Measurements from ENCODE around the gene SORBS2. TPM values are rescaled to one million over a fixed set of nuclear protein-coding genes. Genes with fewer than 3 reads are reported as not detected.

Gene SORBS2
- total and polyA plus RNA-seq, 5 donors, result 181 to 776 (median 613) TPM

- Histone ChIP-seq H3K4me3 (ENCODE audit: low read length) (no peak overlapping the region), H3K4me1 (ENCODE audit: control insufficient read depth, insufficient read depth, low read length) (peaks cover 16% of the 10 kb centered on the region), H3K27ac (ENCODE audit: low read length) (peak overlapping the region; percentile 92), H3K27me3 (ENCODE audit: control insufficient read depth, insufficient read depth) (no peaks in the 10 kb centered on the region), H3K9me3 (ENCODE audit: control insufficient read depth, low read length) (no peaks in the 10 kb centered on the region)
- 71% methylated on average over 6 of the region's 6 CpGs for WGBS
- ATAC-seq (no peak), DNase-seq (no peak)
- intact Hi-C loops (cut with DNase I), result no loop called here
Observed at GRCh38 chr4:185835814-185836213, 23.8 kb upstream of the SORBS2 start.

- Histone ChIP-seq H3K27ac (ENCODE audit: low read length) (peak overlapping the region; percentile 92), H3K9me3 (ENCODE audit: control insufficient read depth, low read length) (no peaks in the 10 kb centered on the region), H3K4me1 (ENCODE audit: control insufficient read depth, insufficient read depth, low read length) (peaks cover 16% of the 10 kb centered on the region), H3K4me3 (ENCODE audit: low read length) (no peak overlapping the region), H3K27me3 (ENCODE audit: control insufficient read depth, insufficient read depth) (no peaks in the 10 kb centered on the region)
- 89% methylated on average over 4 of the region's 4 CpGs for WGBS
- intact Hi-C loops (cut with DNase I), result no loop called here
- DNase-seq (no peak), ATAC-seq (no peak)
Observed at GRCh38 chr4:185835336-185835735, 23.3 kb upstream of the SORBS2 start.

- intact Hi-C loops (cut with DNase I), result no loop called here
- Histone ChIP-seq H3K27me3 (ENCODE audit: control insufficient read depth, insufficient read depth) (no peaks in the 10 kb centered on the region), H3K9me3 (ENCODE audit: control insufficient read depth, low read length) (no peaks in the 10 kb centered on the region), H3K4me3 (ENCODE audit: low read length) (no peak overlapping the region), H3K27ac (ENCODE audit: low read length) (peak overlapping the region; percentile 69), H3K4me1 (ENCODE audit: control insufficient read depth, insufficient read depth, low read length) (peaks cover 14% of the 10 kb centered on the region)
- DNase-seq, result no peak
- ATAC-seq, result no peak
- WGBS, result 88% methylated on average over 6 of the region's 6 CpGs
Observed at GRCh38 chr4:185834778-185835177, 22.8 kb upstream of the SORBS2 start.

GRCh38 chr4:185834088-185834487, 22.1 kb upstream of the SORBS2 start:
- intact Hi-C loops (cut with DNase I), result no loop called here
- H3K27ac ChIP-seq (ENCODE audit: low read length), result peak overlapping the region; percentile 75
- H3K4me1 ChIP-seq (ENCODE audit: control insufficient read depth, insufficient read depth, low read length), result peaks cover 12% of the 10 kb centered on the region
- H3K9me3 ChIP-seq (ENCODE audit: control insufficient read depth, low read length), result no peaks in the 10 kb centered on the region
- no peak overlapping the region for H3K4me3 ChIP-seq (ENCODE audit: low read length)
- WGBS, result 81% methylated on average over 4 of the region's 4 CpGs
- ATAC-seq (no peak), DNase-seq (no peak)
- no peaks in the 10 kb centered on the region for H3K27me3 ChIP-seq (ENCODE audit: control insufficient read depth, insufficient read depth)

GRCh38 chr4:185833055-185833598, 21.1 kb upstream of the SORBS2 start:
- no peak for DNase-seq
- H3K27me3 ChIP-seq (ENCODE audit: control insufficient read depth, insufficient read depth), result no peaks in the 10 kb centered on the region
- H3K27ac ChIP-seq (ENCODE audit: low read length), result peak overlapping the region; percentile 36
- no peaks in the 10 kb centered on the region for H3K9me3 ChIP-seq (ENCODE audit: control insufficient read depth, low read length)
- H3K4me3 ChIP-seq (ENCODE audit: low read length), result no peak overlapping the region
- peak; percentile 66 to 67 for ATAC-seq
- peaks cover 3% of the 10 kb centered on the region for H3K4me1 ChIP-seq (ENCODE audit: control insufficient read depth, insufficient read depth, low read length)
- intact Hi-C loops (cut with DNase I), result no loop called here

GRCh38 chr4:185831125-185831815, 19.3 kb upstream of the SORBS2 start:
- H3K27ac ChIP-seq (ENCODE audit: low read length), result peak overlapping the region; percentile 81
- ATAC-seq (peak in 1 of 2 donors; percentile 43), DNase-seq (no peak)
- no peaks in the 10 kb centered on the region for H3K9me3 ChIP-seq (ENCODE audit: control insufficient read depth, low read length)
- intact Hi-C loops (cut with DNase I), result no loop called here
- no peaks in the 10 kb centered on the region for H3K27me3 ChIP-seq (ENCODE audit: control insufficient read depth, insufficient read depth)
- peaks cover 2% of the 10 kb centered on the region for H3K4me1 ChIP-seq (ENCODE audit: control insufficient read depth, insufficient read depth, low read length)
- H3K4me3 ChIP-seq (ENCODE audit: low read length), result no peak overlapping the region
- WGBS, result 73% methylated on average over 5 of the region's 5 CpGs

- Histone ChIP-seq H3K4me3 (ENCODE audit: low read length) (no peak overlapping the region), H3K9me3 (ENCODE audit: control insufficient read depth, low read length) (no peaks in the 10 kb centered on the region), H3K4me1 (ENCODE audit: control insufficient read depth, insufficient read depth, low read length) (peaks cover 2% of the 10 kb centered on the region), H3K27me3 (ENCODE audit: control insufficient read depth, insufficient read depth) (no peaks in the 10 kb centered on the region), H3K27ac (ENCODE audit: low read length) (no peak overlapping the region)
- WGBS, result 67% methylated on average over 4 of the region's 4 CpGs
- intact Hi-C loops (cut with DNase I), result no loop called here
- no peak for ATAC-seq
- no peak for DNase-seq
Observed at GRCh38 chr4:185830263-185830994, 18.4 kb upstream of the SORBS2 start.

- WGBS, result 42% methylated on average over 1 of the region's 1 CpG
- no peaks in the 10 kb centered on the region for H3K4me1 ChIP-seq (ENCODE audit: control insufficient read depth, insufficient read depth, low read length)
- intact Hi-C loops (cut with DNase I), result no loop called here
- ATAC-seq (no peak), DNase-seq (no peak)
- no peak overlapping the region for H3K4me3 ChIP-seq (ENCODE audit: low read length)
- no peak overlapping the region for H3K27ac ChIP-seq (ENCODE audit: low read length)
- H3K9me3 ChIP-seq (ENCODE audit: control insufficient read depth, low read length), result no peaks in the 10 kb centered on the region
- no peaks in the 10 kb centered on the region for H3K27me3 ChIP-seq (ENCODE audit: control insufficient read depth, insufficient read depth)
Observed at GRCh38 chr4:185826381-185826780, 14.4 kb upstream of the SORBS2 start.

GRCh38 chr4:185825737-185826136, 13.7 kb upstream of the SORBS2 start:
- no peaks in the 10 kb centered on the region for H3K27me3 ChIP-seq (ENCODE audit: control insufficient read depth, insufficient read depth)
- no peak overlapping the region for H3K27ac ChIP-seq (ENCODE audit: low read length)
- DNase-seq, result no peak
- intact Hi-C loops (cut with DNase I), result no loop called here
- H3K4me1 ChIP-seq (ENCODE audit: control insufficient read depth, insufficient read depth, low read length), result no peaks in the 10 kb centered on the region
- no peak for ATAC-seq
- no peaks in the 10 kb centered on the region for H3K9me3 ChIP-seq (ENCODE audit: control insufficient read depth, low read length)
- WGBS, result 94% methylated on average over 6 of the region's 6 CpGs
- no peak overlapping the region for H3K4me3 ChIP-seq (ENCODE audit: low read length)

GRCh38 chr4:185822791-185823190, 10.8 kb upstream of the SORBS2 start:
- no peak for ATAC-seq

GRCh38 chr4:185821029-185821419, 9.0 kb upstream of the SORBS2 start:
- H3K27ac ChIP-seq (ENCODE audit: low read length), result no peak overlapping the region
- intact Hi-C loops (cut with DNase I), result no loop called here
- 93% methylated on average over 11 of the region's 11 CpGs for WGBS
- H3K4me1 ChIP-seq (ENCODE audit: control insufficient read depth, insufficient read depth, low read length), result no peaks in the 10 kb centered on the region
- H3K9me3 ChIP-seq (ENCODE audit: control insufficient read depth, low read length), result no peaks in the 10 kb centered on the region
- ATAC-seq (no peak), DNase-seq (no peak)
- no peaks in the 10 kb centered on the region for H3K27me3 ChIP-seq (ENCODE audit: control insufficient read depth, insufficient read depth)
- H3K4me3 ChIP-seq (ENCODE audit: low read length), result no peak overlapping the region

More at GRCh38 chr4:185822791-185823190, 10.8 kb upstream of the SORBS2 start:
- no peak overlapping the region for H3K4me3 ChIP-seq (ENCODE audit: low read length)
- DNase-seq, result no peak
- WGBS, result 74% methylated on average over 10 of the region's 10 CpGs
- H3K27me3 ChIP-seq (ENCODE audit: control insufficient read depth, insufficient read depth), result no peaks in the 10 kb centered on the region
- no peaks in the 10 kb centered on the region for H3K4me1 ChIP-seq (ENCODE audit: control insufficient read depth, insufficient read depth, low read length)
- no peaks in the 10 kb centered on the region for H3K9me3 ChIP-seq (ENCODE audit: control insufficient read depth, low read length)
- no peak overlapping the region for H3K27ac ChIP-seq (ENCODE audit: low read length)
- intact Hi-C loops (cut with DNase I), result no loop called here
